NCI-H69 (cell line): ENCODE data around the gene UMOD.

Experiments
- DNase-seq: peaks from one replicate; lab custom pipeline; 2025; lab: John Stamatoyannopoulos, UW

UMOD gene

DNA sequence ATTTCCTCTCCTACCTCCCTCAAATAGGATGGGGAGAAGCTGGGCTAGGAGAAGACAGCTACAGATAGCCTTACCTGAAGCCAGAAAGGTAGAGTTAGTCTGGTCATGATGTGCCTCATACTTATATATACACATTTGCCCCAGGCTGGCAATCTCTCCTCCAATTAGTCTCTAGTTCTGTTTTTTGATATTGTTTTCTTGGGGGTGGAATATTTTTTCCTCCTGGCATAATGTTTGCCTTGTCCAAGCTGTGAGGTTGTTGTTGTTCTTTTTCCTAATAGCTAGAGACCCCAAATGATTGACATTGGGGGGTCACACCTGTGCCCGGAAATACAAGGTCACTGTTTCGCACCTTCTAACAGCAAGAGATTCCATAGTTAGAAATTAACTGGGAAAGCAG is at the start of gene UMOD:
Gene UMOD, minus strand, starts transcription at position 101 of the 400 bp plus-strand sequence. CDS start 1,978 bp downstream, outside the sequence.
- DNase-seq: no peak

DNA sequence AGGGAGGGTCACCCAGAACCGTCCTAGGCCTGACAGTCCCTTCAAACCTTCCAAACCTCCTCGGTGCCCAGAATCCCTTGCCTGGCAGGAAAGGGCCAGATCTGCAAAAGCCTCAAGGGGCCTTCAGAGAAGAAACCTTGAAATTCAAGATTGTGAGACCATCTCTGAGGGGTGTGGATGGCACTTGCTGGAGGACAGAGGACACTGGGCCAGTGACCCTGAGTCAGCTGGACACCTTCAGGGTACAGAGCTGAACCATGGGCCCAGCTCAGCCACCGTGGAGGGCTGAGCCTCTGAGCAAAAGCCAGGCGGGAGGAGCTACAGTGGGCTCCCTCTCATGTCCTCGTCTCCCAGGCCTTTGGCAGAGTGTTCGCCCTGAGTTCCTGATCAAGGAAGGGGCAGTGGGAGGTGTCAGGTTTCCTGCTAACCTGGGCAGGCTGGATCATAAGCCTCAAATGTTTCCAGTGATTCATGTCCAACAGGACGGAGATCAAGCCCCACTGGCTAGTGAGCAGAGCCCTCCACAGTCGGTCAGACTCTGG is 49.0 kb upstream of the UMOD start:
- no peak for DNase-seq

DNA sequence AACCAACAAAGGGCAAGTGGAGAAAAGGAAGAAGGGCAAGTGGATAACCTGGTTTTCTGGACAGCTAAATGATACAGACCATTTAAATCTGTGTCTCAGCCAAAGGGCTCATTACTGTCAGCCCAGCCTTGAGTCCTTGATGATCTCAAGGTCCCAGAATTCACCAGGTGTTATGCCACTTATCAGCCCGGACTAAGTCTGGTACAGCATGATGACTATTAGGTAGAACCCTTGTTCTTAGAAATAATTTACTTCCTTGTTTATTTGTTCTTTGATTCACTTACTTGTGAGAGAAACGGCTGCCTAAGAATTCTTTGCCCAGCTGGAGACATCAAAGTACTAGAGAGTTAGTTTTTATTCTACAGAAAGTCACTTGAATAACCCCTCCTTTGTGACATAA is 48.6 kb upstream of the UMOD start:
- DNase-seq: no peak

DNA sequence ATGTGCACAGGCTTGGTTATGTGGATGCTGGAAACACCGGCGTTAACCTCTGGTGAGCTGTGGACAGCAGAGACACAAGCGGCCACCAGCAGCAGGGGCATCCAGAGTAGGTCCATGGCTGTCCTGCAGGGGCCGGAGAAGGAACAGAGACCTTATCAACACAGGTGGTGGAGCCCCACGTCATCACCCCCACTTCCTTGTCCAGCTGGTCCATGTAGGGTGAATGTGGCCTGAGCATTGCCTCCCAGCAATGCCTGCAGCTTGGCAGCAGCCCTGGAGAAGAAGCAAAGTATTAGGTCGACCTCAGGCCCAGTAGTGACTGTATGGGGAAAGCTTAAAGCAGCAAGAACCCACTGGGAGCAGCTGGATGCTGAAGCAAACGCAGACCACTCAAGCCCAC is 46.7 kb upstream of the UMOD start:
- DNase-seq: no peak

GRCh38 chr16:20398603-20399002 is 46.1 kb upstream of the UMOD start:
- no peak for DNase-seq

- DNase-seq: no peak
These were observed 45.1 kb upstream of the UMOD start for GRCh38 chr16:20397468-20398074.

DNA sequence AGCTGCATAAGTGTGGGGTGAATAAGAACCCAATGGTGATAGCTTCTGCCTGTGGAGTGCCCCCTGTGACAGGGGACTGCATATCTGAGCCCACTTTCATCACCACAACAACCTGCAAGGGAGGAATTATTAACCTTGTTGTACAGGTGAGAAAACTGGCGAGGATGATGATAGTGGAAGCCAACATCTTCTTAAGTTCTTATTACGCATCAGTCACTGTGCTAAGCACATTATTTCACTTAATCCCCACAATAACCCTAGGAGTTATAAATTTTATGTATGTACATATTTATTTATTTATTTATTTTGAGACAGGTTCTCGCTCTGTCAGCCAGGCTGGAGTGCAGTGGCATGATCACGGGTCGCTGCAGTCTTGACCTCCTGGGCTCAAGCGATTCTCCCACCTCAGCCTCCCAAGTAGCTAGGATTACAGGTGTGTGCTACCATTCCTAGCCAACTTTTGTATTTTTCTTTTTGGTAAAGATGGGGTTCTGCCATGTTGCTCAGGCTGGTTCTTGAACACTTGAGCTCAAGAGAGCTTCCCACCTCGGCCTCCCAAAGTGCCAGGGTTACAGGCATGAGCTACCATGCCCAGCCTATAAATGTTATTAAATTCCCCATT is 44.4 kb upstream of the UMOD start:
- DNase-seq: no peak

DNA sequence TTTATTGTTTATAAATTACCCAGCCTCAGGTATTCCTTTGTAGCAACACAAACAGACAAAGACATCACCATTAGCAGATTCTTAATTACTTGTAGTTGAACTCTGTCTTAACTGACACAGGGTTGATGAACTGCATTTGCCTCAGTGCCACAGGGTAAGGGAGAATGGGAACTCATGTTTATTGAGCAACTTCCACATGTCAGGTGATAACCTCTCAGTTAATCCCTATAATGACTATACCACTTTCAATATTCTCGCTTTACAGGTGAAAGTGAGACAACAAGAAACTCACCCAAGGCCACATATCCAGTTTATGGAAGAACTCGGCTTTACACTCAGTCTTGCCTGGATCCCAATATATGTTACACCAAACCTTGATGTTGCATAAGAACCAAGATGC is 43.4 kb upstream of the UMOD start:
- DNase-seq: no peak

GRCh38 chr16:20393801-20394577 is 41.5 kb upstream of the UMOD start:
- no peak for DNase-seq

- DNase-seq: no peak
These were observed 38.5 kb upstream of the UMOD start for GRCh38 chr16:20391045-20391444.

DNA sequence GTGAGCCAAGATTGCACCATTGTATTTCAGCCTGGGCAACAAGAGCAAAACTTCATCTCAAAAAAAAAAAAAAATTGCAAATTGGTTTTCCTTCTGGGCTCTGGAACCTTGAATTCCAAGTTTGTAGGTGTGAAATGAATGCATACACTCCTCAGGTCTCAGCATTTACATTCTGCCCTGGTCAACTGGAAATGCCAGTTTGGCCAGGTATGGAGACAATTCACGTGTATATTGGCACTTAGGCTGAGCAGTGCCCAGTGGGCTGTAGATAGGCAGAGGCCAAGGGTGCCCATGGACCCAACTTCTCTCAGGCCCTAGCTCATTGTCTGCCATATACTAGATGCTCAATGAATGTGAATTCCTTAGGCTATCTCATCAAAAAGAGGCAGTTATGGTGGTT is 36.3 kb upstream of the UMOD start:
- no peak for DNase-seq

DNA sequence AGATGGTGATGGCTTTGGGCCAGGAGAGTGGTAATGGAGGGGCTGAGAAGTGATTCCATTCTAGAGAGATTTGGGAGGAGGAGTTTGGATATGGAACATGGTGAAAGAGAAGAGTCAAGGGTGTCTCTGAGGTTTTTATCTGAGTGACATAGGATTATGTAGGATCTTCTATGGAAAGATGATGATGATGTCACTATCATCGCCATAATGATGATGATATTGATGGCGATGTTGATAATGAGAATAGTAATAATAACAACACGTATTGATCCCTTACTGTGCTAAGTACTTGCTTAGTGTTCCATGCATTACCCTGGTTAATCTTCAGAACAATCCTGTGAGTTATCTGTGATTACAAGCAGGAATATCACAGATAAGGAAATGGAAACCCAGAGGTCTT is 35.5 kb upstream of the UMOD start:
- no peak for DNase-seq

GRCh38 chr16:20385844-20386832 is 33.6 kb upstream of the UMOD start:
- DNase-seq: peak; percentile 44

GRCh38 chr16:20383106-20384029 is 30.9 kb upstream of the UMOD start:
- DNase-seq: peak; percentile 75

DNA sequence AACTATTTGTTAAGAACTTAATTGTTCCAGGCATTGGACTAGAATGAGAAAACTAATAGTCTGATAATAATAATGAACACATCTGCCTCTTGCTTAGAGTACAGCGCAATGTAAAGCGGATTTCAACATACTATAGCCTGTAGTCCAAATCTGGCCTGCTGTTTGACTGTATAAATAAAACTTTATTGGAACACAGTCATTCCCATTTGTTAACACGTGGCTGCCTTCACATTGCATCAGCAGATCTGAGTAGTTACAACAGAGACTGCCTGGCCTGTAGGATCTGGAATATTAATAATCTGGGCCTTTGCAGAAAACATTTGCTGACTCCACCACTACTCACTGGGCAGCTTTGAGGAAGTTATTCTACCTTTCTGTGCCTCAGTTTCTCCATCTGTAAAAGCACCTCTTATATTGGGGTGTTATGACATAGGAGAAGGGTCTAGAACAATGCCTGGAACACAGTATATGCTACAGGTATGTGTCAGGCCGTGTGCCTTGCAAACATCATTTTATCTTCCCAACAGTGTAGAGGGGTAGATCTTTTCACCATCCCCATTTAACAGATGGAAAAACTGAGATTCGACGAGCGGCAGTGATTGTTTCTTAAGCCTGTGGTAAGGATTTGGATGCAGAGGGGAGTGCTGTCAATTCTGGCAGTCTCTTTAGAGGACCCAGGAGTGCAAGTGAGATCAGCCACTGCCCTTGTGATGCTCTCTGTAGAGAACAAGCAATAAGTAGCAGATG is 29.9 kb upstream of the UMOD start:
- no peak for DNase-seq

DNA sequence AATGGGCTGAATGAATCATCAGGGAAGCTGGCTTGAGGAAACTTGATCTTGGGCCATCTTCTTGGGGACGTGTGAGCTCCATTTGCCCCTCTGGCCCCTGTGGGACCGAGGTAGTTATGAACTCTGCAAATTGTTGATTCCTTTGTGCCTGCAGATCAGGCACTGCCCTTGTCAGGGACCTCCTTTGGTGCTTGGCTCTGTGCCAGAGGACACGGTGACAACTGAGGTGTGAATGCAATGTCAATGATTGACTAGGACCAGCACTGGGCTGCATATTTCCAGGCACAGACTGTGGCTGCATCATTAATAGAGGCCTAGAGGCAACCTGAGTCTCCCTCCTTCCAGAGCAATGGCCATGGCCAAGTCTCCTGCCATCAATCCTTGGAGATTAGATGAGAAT is 28.3 kb upstream of the UMOD start:
- DNase-seq: no peak

DNA sequence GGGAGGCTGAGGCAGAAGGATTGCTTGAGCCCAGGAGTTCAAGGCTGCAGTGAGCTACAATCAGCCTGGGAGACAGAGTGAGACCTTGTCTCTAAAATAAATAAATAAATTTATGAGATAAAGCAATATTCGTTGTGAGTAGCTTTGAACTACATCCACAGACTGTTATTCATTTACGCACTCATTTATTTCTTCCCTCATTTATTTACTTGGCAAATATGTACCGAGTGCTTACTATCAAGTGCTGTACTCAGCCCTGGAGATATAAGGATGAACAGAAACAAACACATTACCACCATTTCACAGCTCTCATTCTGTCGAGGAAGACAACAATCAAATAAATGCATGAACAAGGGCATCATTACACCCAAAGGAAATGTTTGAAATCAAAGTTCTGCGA is 24.7 kb upstream of the UMOD start:
- no peak for DNase-seq

GRCh38 chr16:20372701-20373100 is 20.2 kb upstream of the UMOD start:
- DNase-seq: no peak

GRCh38 chr16:20369452-20370054 is 17.0 kb upstream of the UMOD start:
- DNase-seq: no peak

- DNase-seq: no peak
These were observed 11.5 kb upstream of the UMOD start for GRCh38 chr16:20364051-20364450.
